HG03097 (cell line): ENCODE data around the gene FMN2.

Source experiments
- ATAC-seq: cut with Tn5 transposase; IDR thresholded peaks from one replicate; pipeline ENCODE4 v1.9.1; 2021; ENCODE audit not compliant: unreplicated experiment, low FRiP score

The FMN2 gene

GRCh38 chr1:240468656-240469055 is 377.0 kb downstream of the FMN2 start:
- ATAC-seq, result no peak

DNA sequence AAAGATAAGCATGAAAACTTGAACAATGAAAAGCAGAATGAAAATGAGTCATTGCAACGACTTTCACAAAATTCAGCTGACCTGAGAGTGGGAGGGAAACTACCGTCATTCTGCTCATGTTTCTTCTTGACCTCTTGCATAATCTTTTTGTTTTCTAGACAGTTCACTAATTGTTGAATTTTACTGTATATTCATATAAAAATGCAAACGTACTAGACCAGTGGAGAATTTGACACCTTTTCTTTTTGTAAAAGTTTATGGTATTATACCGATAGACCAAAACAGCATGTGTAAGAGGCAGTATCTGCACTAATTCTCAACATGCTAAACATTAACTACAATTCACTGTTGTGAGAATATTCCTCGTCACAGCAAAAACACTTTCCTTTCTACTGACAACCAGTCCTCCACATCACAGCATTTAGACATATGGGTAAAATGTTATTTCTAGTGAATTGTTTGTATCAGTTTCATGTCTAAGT is 382.5 kb downstream of the FMN2 start:
- ATAC-seq, result no peak

DNA sequence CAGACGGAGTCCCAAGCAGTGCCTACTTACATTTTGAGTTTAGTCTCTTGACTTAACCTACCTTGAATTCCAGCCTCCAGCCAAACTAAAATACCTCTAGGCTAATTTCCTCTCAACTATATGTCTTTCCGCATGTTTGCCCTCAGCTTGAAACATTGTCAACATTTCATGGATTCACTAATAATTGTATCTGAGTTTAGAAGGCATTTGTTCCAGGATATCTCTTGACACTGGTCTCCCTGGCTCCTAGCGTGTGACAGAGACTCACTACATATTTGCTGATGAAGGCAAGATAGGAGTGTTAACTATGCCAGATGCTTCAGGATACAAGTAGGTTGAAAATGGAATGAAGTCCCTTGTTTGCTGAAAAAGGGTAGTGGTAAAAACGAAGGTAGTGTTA is 384.1 kb downstream of the FMN2 start:
- ATAC-seq, result no peak

DNA sequence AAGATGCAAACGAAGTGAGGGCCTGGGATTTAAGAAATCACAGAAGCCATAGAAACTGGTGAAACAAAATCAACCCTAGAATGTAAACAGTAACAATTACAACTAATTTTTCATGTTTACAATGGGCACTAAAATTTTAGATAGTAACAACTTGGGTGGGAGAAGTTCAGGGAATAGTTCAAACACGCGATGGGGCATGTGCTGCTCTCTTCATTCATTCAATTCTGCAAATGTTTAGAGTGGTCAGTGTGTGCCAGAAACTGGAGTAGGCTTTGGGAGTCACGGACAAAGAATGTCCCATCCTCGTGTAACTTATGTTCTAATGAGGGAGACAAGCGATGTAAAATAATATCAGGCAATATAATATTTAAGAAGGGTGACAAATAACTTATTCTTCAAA is 386.9 kb downstream of the FMN2 start:
- no peak for ATAC-seq

- no peak for ATAC-seq
Observed at GRCh38 chr1:240484804-240485443, 393.2 kb downstream of the FMN2 start.

GRCh38 chr1:240486611-240487010 is 394.9 kb downstream of the FMN2 start:
- ATAC-seq, result no peak

DNA sequence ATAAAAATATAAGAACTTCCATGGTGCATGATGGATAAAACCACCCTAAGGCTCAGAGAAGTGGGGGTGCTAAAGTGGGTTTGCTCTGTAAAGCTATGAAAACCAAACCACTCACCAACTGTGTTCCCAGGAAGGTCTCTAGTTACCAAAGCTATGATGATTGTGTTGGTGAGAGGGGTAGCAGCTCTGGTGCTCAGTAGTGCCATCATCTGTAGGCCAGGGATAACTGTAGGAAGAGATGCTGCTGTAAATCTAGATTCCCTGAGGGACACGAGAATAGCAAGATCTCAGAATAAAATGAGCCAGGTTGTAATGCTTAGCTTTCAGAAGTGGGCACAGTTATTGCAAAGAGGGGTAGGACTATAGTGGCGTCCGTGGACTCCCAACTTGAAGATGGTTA is 395.8 kb downstream of the FMN2 start:
- no peak for ATAC-seq

DNA sequence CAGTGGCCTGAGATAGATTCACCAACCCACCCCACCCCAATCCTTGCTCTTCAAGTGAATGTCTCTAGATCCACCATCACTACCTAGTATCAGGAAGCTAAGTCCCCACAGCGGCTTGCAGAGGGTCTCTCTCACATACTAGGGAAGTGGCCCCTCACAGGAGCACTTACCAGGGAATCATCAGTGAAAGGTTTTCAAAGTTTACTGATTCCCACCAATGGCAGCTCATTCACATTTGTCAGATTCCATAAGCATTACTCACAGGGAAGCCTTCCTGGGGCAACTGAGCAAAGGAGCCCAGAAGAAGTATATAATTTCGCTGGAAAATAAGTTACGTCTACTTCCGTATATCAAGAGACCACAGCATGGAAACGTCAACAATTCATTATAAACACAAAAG is 399.5 kb downstream of the FMN2 start:
- ATAC-seq, result no peak

- ATAC-seq, result no peak
Observed at GRCh38 chr1:240491796-240492195, 400.1 kb downstream of the FMN2 start.

- no peak for ATAC-seq
Observed at GRCh38 chr1:240492832-240493440, 401.3 kb downstream of the FMN2 start.

GRCh38 chr1:240495601-240496000 is 403.9 kb downstream of the FMN2 start:
- no peak for ATAC-seq

- ATAC-seq, result no peak
Observed at GRCh38 chr1:240496356-240496755, 404.7 kb downstream of the FMN2 start.

DNA sequence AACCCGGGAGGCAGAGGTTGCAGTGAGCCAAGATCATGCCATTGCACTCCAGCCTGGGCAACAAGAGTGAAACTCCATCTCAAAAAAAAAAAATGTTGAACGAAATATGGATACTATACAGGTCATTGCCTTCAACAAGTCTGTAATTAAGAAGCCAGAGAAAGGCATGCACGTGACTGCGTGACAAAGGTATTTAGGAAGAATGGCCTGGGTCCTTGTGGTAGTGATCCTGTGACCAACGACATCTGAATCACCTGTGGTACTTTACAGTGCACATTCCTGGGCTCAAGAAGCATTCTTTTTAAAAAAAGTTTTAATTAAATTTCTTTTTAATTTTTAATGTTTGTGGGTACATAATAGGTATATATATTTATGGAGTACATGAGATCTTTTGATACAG is 405.3 kb downstream of the FMN2 start:
- ATAC-seq, result no peak

- no peak for ATAC-seq
Observed at GRCh38 chr1:240497908-240498307, 406.2 kb downstream of the FMN2 start.

GRCh38 chr1:240498335-240498734 is 406.7 kb downstream of the FMN2 start:
- no peak for ATAC-seq

DNA sequence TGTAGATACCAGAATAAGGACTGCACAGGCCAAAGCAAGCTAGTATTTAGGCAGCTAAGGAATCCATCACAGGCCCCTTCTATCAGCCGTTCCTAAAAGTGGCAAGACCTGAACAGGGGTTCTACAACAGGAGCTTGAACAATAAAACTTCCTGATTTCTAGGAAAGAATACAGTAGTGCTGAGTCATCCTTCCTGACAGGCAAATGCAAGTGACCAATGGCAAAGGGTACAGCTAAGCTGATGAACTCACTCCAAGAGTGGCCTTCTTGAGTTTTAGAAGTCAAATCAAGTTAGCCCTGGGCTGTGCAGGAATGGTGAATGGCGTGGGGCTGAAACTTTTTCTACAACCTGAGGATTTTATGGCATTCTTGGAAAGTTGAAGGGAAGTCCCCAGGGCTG is 407.3 kb downstream of the FMN2 start:
- ATAC-seq, result no peak

- ATAC-seq, result no peak
Observed at GRCh38 chr1:240500647-240501046, 409.0 kb downstream of the FMN2 start.

- ATAC-seq, result no peak
Observed at GRCh38 chr1:240501115-240501514, 409.4 kb downstream of the FMN2 start.

DNA sequence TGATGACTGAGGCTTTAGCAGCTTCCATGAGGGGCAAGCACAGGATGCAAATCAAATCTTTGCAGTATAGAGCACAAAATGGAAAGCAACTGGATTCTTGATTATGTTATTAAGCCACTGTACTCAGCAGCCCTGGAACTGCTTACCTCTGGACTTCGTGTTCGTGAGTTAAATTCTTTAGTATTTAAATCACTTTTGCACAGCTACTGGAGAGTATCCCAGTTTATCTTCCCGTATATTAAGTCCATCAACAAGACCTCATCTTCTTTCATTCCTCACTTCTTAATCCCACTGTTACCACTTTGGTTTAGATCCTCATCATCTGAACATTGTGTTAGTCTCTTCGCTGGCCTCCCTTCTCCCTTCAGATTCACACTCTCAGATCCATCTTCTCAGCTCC is 411.4 kb downstream of the FMN2 start:
- no peak for ATAC-seq

GRCh38 chr1:240503558-240503957 is 411.9 kb downstream of the FMN2 start:
- ATAC-seq, result no peak

DNA sequence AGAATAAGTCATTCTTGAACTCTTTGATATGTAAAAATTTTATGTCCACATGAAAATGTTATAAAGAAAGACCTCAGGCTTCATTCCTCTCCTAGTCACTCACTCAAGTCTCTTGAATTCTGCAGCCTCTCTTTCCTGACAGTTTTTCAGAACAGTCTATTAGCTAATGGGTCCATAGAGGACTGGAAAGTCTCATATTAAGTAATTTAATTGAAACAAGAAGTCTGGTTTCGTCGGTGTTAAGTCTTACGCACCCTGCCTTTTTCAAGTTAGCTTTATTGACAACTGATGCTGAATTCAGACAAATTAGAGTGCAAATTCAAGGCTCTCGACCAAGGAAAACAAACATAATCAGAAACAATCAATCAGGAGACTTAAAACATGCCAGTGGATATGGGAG is 414.5 kb downstream of the FMN2 start:
- ATAC-seq, result no peak

GRCh38 chr1:240508201-240508600 is 416.5 kb downstream of the FMN2 start:
- ATAC-seq, result no peak

DNA sequence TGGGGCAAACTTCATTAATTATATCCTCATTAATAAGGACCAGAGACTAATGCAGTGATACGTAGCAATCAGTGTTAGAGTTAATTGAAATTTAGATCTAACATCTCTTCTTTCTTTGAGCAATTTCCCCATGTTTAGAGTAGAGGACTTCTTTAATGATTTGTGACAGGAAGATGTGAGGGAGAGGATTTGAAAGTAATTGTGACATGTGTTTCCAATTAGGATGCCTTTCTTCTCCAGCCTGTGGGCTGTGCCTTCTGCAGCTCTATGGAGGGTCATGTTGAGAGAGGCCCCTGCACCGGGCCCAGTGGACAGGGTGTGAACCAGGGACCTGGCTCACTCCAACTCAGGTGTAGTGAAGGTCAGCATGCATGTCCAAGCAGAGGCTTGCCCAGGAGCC is 417.3 kb downstream of the FMN2 start:
- ATAC-seq, result no peak
